MCF 10A (cell line): ENCODE results near the gene IFI44. TPM values are rescaled to one million over a fixed set of nuclear protein-coding genes. Genes with fewer than 3 reads are reported as not detected.

Experiments
- BruUV-seq: library from RNA; stranded (reverse); fragments of 400-500 nt; replicated peaks from 2 replicates; lab custom pipeline; 2021; lab: Mats Ljungman, UMichigan
- CTCF ChIA-PET: fragments of 300-600 bp; sonication (Branson Sonifier 250); formaldehyde crosslinking; extraction: SDS; loops from one replicate; lab custom pipeline; 2021; ENCODE audit warnings: antibody characterized with exemption, inconsistent platforms; lab: Yijun Ruan, JAX
- POLR2A ChIA-PET: fragments of 300-600, 350-650 bp; sonication (Branson Sonifier 250); formaldehyde crosslinking; extraction: SDS; loops from one replicate; lab custom pipeline; 2020; ENCODE audit warnings: antibody characterized with exemption, inconsistent platforms; lab: Yijun Ruan, JAX
- DNase-seq: peaks from one replicate; pipeline ENCODE4 v3.0.0-alpha.2; 2018; ENCODE audit not compliant: unreplicated experiment
- H3K27ac Mint-ChIP-seq: one replicate; pipeline ENCODE4 v1.8.0; 2022; ENCODE audit warnings: mild to moderate bottlenecking, low read depth, mixed read lengths; ENCODE audit not compliant: unreplicated experiment
- H3K27me3 Mint-ChIP-seq: one replicate; pipeline ENCODE4 v1.8.0; 2022; ENCODE audit warnings: mixed read lengths; ENCODE audit not compliant: insufficient read depth, unreplicated experiment
- H3K36me3 Mint-ChIP-seq: one replicate; pipeline ENCODE4 v1.8.0; 2022; ENCODE audit warnings: mild to moderate bottlenecking, moderate library complexity, mixed read lengths; ENCODE audit not compliant: insufficient read depth, unreplicated experiment
- H3K4me1 Mint-ChIP-seq: one replicate; pipeline ENCODE4 v1.8.0; 2022; ENCODE audit warnings: mixed read lengths; ENCODE audit not compliant: insufficient read depth, unreplicated experiment
- H3K4me3 Mint-ChIP-seq: one replicate; pipeline ENCODE4 v1.8.0; 2022; ENCODE audit warnings: mild to moderate bottlenecking, moderate library complexity, mixed read lengths; ENCODE audit not compliant: unreplicated experiment
- H3K9me3 Mint-ChIP-seq: one replicate; pipeline ENCODE4 v1.8.0; 2022; ENCODE audit warnings: mixed read lengths; ENCODE audit not compliant: unreplicated experiment
- CTCF ChIP-seq: fragments of 200-600 bp; IDR thresholded peaks from one replicate; pipeline ENCODE4 v1.8.0; 2022; ENCODE audit warnings: antibody characterized with exemption, mild to moderate bottlenecking; ENCODE audit not compliant: unreplicated experiment
- intact Hi-C: fragments of 100-400 bp; cut with micrococcal nuclease; formaldehyde crosslinking; loops from 2 replicates; pipeline ENCODE4 v1.14.1; 2022
- total RNA-seq: library from RNA; stranded (reverse); gene quantifications from 2 replicates; pipeline ENCODE4 v1.2.3, GENCODE V29; 2022

The IFI44 gene
- total RNA-seq, 1 experiment from 2014 or later, result 7.5 TPM

DNA sequence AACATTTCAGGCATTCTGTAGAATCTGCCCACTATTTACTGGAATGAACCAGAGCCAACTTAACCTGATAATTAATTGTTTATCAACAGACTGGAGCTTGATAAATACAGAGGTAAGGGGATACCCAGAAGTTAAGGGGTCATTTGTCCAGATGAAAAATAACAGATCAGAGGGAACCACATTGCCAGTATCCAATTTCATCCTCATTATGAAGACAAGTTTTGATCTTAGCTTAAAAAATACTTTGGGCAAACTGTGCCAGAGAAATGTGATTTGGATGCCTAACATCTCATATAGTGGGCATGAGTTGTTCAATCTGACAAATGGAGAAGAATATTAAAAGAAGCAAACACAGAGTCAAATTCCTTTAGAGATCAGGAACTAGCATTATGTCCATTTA lies 63.7 kb downstream of the IFI44 start:
- peaks cover 6% of the 10 kb centered on the region for H3K36me3 Mint-ChIP-seq
- H3K9me3 Mint-ChIP-seq, result peaks cover 5% of the 10 kb centered on the region
- no peak for DNase-seq
- no peak overlapping the region for H3K4me3 Mint-ChIP-seq
- no peak for TF ChIP-seq CTCF
- no TSS peak for BruUV-seq
- intact Hi-C loops, result no loop called here
- ChIA-PET CTCF (no interaction called here), POLR2A (no interaction called here)
- no peaks in the 10 kb centered on the region for H3K27me3 Mint-ChIP-seq
- no peak overlapping the region for H3K27ac Mint-ChIP-seq
- peaks cover 19% of the 10 kb centered on the region for H3K4me1 Mint-ChIP-seq

Other genes starting within 250 kb of the IFI44 start
- gene PTGFR, start 158.9 kb upstream of the IFI44 start, total RNA-seq, result 2.5 and 4.4 TPM in 2 replicates
- gene IFI44L, start 29.4 kb upstream of the IFI44 start, total RNA-seq, result 8.0 and 11.9 TPM in 2 replicates